CD4-positive, alpha-beta T cell (primary cell): ENCODE results near the gene B3GAT3. TPM values are rescaled to one million over a fixed set of nuclear protein-coding genes. Genes with fewer than 3 reads are reported as not detected.

Source experiments
- ATAC-seq: fragments of 200-7000 bp; cut with Tn5 transposase; one replicate; pipeline ENCODE4 v1.10.0; 2022; ENCODE audit warnings: mild to moderate bottlenecking; ENCODE audit not compliant: poor library complexity
- CTCF ChIA-PET: fragments of 350-600 bp; sonication (Branson Sonifier 250); formaldehyde crosslinking; loops from one replicate; lab custom pipeline; 2021; ENCODE audit warnings: antibody characterized with exemption, inconsistent platforms; lab: Charles Lee
- POLR2A ChIA-PET: fragments of 350-600 bp; sonication (Branson Sonifier 250); formaldehyde crosslinking; loops from one replicate; lab custom pipeline; 2021; ENCODE audit warnings: antibody characterized with exemption, inconsistent platforms; lab: Charles Lee
- DNase-seq, 14 experiments: peaks; one replicate each; pipeline ENCODE4 v3.0.0-alpha.2; 2013 to 2020; ENCODE audit warnings: mixed read lengths in 2 of 14
- H3K27ac ChIP-seq, 2 donors: one replicate each; pipeline versions ENCODE4 v1.5.1 to v1.7.0; 2013; ENCODE audit warnings: low read length in 2 of 2, low read depth in 1 of 2, mild to moderate bottlenecking in 1 of 2
- H3K27me3 ChIP-seq, 2 experiments: 1 replicate in 1 of 2; 2 replicates in 1 of 2; pipeline versions ENCODE4 v1.6.1 to v1.7.0; 2013; ENCODE audit warnings: low read length in 2 of 2, control low read depth in 1 of 2, mild to moderate bottlenecking in 1 of 2, moderate library complexity in 1 of 2; ENCODE audit not compliant: insufficient read depth in 2 of 2, control insufficient read depth in 1 of 2
- H3K36me3 ChIP-seq: one replicate; pipeline ENCODE4 v1.6.1; 2013; ENCODE audit warnings: low read length, control low read depth; ENCODE audit not compliant: insufficient read depth
- H3K4me1 ChIP-seq: one replicate; pipeline ENCODE4 v1.6.1; 2013; ENCODE audit warnings: low read length, control low read depth; ENCODE audit not compliant: insufficient read depth
- H3K4me3 ChIP-seq: one replicate; pipeline ENCODE4 v1.5.1; 2013; ENCODE audit warnings: mild to moderate bottlenecking, low read length, moderate library complexity
- H3K9me3 ChIP-seq, 2 experiments: 1 replicate in 1 of 2; 2 replicates in 1 of 2; pipeline versions ENCODE4 v1.6.1 to v1.7.0; 2013; ENCODE audit warnings: low read length in 2 of 2, mild to moderate bottlenecking in 2 of 2, control low read depth in 1 of 2, moderate library complexity in 1 of 2; ENCODE audit not compliant: control insufficient read depth in 1 of 2, insufficient read depth in 1 of 2
- H3K27ac Mint-ChIP-seq: one replicate; pipeline ENCODE4 v1.8.0; 2020; ENCODE audit warnings: mixed read lengths
- H3K27me3 Mint-ChIP-seq: one replicate; pipeline ENCODE4 v1.8.0; 2021; ENCODE audit warnings: mixed read lengths
- H3K36me3 Mint-ChIP-seq: one replicate; pipeline ENCODE4 v1.8.0; 2021; ENCODE audit warnings: low read depth, mixed read lengths
- H3K4me1 Mint-ChIP-seq: one replicate; pipeline ENCODE4 v1.8.0; 2021; ENCODE audit warnings: low read depth, mixed read lengths
- H3K4me3 Mint-ChIP-seq: one replicate; pipeline ENCODE4 v1.8.0; 2020; ENCODE audit warnings: mild to moderate bottlenecking, mixed read lengths
- H3K9me3 Mint-ChIP-seq: one replicate; pipeline ENCODE4 v1.8.0; 2020; ENCODE audit warnings: mixed read lengths
- intact Hi-C, 2 experiments: fragments of 100-400 bp; cut with DNase I in 1 of 2; cut with micrococcal nuclease in 1 of 2; formaldehyde crosslinking; loops; one replicate each; pipeline versions ENCODE4 v1.15.1 to v1.9.0; 2023 to 2025; cut with DNase I, micrococcal nuclease
- total RNA-seq, 174 experiments: library from RNA in 2 of 174; stranded (reverse) in 2 of 174; gene quantifications; one replicate each; pipeline ENCODE4 v1.2.3 and lab custom pipeline; 2021 to 2026
- TF ChIP-seq, protein P1 (sequence below): fragments of 200-600 bp; IDR thresholded peaks from one replicate; pipeline ENCODE4 v1.8.0; 2022; ENCODE audit warnings: antibody characterized with exemption, mild to moderate bottlenecking

Gene B3GAT3
- total RNA-seq, 2 experiments from 2014 or later: 47.2 to 49.5 TPM

GRCh38 chr11:62577046-62577714, 44.6 kb downstream of the B3GAT3 start:
- ATAC-seq (no peak), DNase-seq (no peak)
- H3K9me3 ChIP-seq: no peaks in the 10 kb centered on the region
- Mint-ChIP-seq H3K4me3 (no peak overlapping the region), H3K36me3 (peaks cover 76% of the 10 kb centered on the region), H3K9me3 (no peaks in the 10 kb centered on the region), H3K27ac (no peak overlapping the region), H3K4me1 (peaks cover 29% of the 10 kb centered on the region), H3K27me3 (no peaks in the 10 kb centered on the region)
- H3K27me3 ChIP-seq: no peaks in the 10 kb centered on the region
- no peak overlapping the region for H3K4me3 ChIP-seq
- no peak overlapping the region for H3K27ac ChIP-seq
- TF ChIP-seq, protein P1, sequence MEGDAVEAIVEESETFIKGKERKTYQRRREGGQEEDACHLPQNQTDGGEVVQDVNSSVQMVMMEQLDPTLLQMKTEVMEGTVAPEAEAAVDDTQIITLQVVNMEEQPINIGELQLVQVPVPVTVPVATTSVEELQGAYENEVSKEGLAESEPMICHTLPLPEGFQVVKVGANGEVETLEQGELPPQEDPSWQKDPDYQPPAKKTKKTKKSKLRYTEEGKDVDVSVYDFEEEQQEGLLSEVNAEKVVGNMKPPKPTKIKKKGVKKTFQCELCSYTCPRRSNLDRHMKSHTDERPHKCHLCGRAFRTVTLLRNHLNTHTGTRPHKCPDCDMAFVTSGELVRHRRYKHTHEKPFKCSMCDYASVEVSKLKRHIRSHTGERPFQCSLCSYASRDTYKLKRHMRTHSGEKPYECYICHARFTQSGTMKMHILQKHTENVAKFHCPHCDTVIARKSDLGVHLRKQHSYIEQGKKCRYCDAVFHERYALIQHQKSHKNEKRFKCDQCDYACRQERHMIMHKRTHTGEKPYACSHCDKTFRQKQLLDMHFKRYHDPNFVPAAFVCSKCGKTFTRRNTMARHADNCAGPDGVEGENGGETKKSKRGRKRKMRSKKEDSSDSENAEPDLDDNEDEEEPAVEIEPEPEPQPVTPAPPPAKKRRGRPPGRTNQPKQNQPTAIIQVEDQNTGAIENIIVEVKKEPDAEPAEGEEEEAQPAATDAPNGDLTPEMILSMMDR: no peak
- intact Hi-C loops: no loop called here
- POLR2A ChIA-PET: interaction anchor here (5.8 kb wide), 1 partner anchor 15 kb away, joined by 127 read pairs; the partner anchor contains the start of gene TUT1
- peaks cover 30% of the 10 kb centered on the region for H3K4me1 ChIP-seq
- CTCF ChIA-PET: interaction anchor here (1.0 kb wide), 1 partner anchor 152 kb away, joined by 3 read pairs; no protein-coding TSS in a partner anchor
- H3K36me3 ChIP-seq: peaks cover 53% of the 10 kb centered on the region

- Histone ChIP-seq H3K9me3 (no peaks in the 10 kb centered on the region), H3K4me1 (peaks cover 36% of the 10 kb centered on the region), H3K27ac (no peak overlapping the region), H3K36me3 (peaks cover 56% of the 10 kb centered on the region), H3K27me3 (no peaks in the 10 kb centered on the region), H3K4me3 (no peak overlapping the region)
- Mint-ChIP-seq H3K4me3 (peak overlapping the region; percentile 77), H3K27me3 (no peaks in the 10 kb centered on the region), H3K9me3 (no peaks in the 10 kb centered on the region), H3K27ac (peak overlapping the region; percentile 31), H3K4me1 (peaks cover 43% of the 10 kb centered on the region), H3K36me3 (peaks cover 80% of the 10 kb centered on the region)
- ATAC-seq (no peak), DNase-seq (no peak)
- ChIA-PET CTCF (no interaction called here), POLR2A (interaction anchor here (2.3 to 5.8 kb wide), 4 partner anchors 16 to 265 kb away, joined by 13 to 127 read pairs (median 28); partner anchors contain the start of genes C11orf98, CSKMT, GANAB and TUT1)
- TF ChIP-seq, protein P1: no peak
- intact Hi-C loops: loop anchor here in 1 of 2 experiments (2.0 kb wide), 1 partner anchor 15 kb away; the partner anchor contains the start of gene TUT1
These were observed 45.9 kb downstream of the B3GAT3 start for GRCh38 chr11:62575837-62576236.

- H3K4me1 ChIP-seq: peaks cover 41% of the 10 kb centered on the region
- H3K27me3 ChIP-seq: no peaks in the 10 kb centered on the region
- DNase-seq: no peak
- no peaks in the 10 kb centered on the region for H3K27me3 Mint-ChIP-seq
- intact Hi-C loops: loop anchor here in 1 of 2 experiments (2.0 kb wide), 1 partner anchor 16 kb away; the partner anchor contains the start of gene TUT1
- no peaks in the 10 kb centered on the region for H3K9me3 ChIP-seq
- peak overlapping the region; percentile 89 for H3K27ac Mint-ChIP-seq
- H3K36me3 ChIP-seq: peaks cover 60% of the 10 kb centered on the region
- H3K9me3 Mint-ChIP-seq: no peaks in the 10 kb centered on the region
- H3K27ac ChIP-seq: peak overlapping the region in 1 of 2 donors; percentile 68
- POLR2A ChIA-PET: interaction anchor here (1.0 to 5.8 kb wide), 9 partner anchors 17 to 265 kb away, joined by 4 to 127 read pairs (median 18); partner anchors contain the start of genes C11orf98, CSKMT, GANAB and INTS5
- TF ChIP-seq, protein P1: no peak
- CTCF ChIA-PET: interaction anchor here (2.9 to 3.0 kb wide), 2 partner anchors 16 to 151 kb away, joined by 10 to 14 read pairs; partner anchors contain the start of gene TUT1
- no peak for ATAC-seq
- peaks cover 48% of the 10 kb centered on the region for H3K4me1 Mint-ChIP-seq
- H3K4me3 Mint-ChIP-seq: peak overlapping the region; percentile 93
- H3K36me3 Mint-ChIP-seq: peaks cover 84% of the 10 kb centered on the region
- peak overlapping the region; percentile 82 for H3K4me3 ChIP-seq
These were observed 46.6 kb downstream of the B3GAT3 start for GRCh38 chr11:62575156-62575555.
